ENCODE results near the gene CTNS.

Gene CTNS

DNA sequence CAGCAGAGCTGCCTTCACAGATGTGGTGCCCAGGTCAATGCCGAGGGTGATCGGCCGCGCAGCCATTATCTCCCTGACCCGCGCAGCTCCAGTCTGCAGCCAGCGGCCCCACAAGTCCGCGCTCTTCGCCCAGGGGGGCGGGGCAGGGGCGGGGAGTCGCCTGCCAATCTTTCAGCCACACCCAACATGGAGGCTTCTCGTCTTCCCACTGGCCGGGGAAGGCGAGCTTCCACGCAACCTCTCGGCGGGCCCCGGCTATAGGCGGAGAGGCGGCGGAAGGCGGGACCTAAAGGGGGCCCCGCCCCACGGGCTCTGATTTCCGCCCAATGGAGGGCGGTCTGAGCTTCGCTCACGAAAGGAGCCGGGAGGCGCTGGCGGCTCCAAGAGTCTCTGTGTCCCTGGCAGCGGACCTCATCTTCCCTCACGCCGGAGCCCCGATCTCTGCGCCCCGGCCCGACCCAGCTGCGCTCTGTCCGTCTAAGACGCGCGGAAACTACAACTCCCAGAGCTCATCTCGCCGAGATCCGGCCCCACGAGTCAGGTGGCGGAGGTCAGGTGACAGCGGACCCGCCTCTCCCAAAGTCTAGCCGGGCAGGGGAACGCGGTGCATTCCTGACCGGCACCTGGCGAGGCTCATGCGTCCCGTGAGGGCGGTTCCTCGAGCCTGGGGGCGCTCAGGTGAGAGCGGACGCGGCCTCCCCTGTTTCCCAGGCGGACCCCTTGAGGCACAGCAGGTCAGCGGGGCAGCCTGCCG lies at the start of gene CTNS, which contains the start of gene SHPK:
TSS of gene CTNS (plus strand) at position 607 of the 754 bp plus-strand sequence. CDS start 3,447 bp downstream, outside the sequence.
TSS of gene SHPK (minus strand) at position 97 of the 754 bp plus-strand sequence. CDS start at position 66, 31 bp downstream.
- DNase-seq (ENCODE audit: low read depth in 3 of 3), result peak; percentile 88 to 91 (median 90)

DNA sequence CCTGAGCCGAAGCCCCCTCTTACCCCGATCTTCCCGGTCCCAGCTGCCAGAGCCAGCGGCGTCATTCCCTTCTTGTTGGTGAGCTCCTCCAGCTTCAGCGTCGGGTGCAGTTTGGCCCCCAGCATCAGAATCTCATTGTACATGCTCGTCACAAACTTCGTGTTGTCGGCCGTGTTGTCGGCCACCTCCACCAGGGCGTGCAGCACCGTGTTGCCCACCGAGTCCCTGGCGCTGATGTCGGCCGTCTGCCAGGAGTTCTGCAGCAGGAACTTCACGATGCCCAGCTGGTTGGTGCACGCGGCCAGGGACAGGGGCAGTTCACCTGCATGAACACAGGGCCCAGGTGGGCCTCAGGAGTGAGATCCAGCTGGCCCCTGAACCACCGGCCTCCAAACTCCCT lies 46.8 kb upstream of the CTNS start:
- no peak for DNase-seq (ENCODE audit: low read depth in 3 of 3)

DNA sequence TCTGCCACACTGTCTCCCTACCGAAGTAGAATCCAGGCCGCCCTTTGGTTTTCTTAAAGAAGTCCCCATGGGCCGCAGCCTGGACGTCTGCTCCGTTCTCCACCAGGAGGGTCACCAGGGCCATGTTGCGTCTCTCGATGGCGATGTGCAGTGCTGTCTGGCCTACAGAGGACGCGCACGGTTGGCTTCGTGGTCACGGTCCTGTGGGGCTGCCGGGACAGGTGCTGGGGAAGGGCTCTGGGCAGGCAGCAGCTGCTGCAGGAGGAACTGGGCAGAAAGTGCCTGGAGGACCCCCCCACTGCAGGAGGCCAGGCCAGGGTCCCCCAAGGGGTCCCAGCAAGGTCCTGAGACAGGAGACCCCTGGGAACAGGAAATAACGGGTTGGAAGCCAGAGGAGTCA lies 46.3 kb upstream of the CTNS start:
- DNase-seq (ENCODE audit: low read depth in 3 of 3), result no peak

DNA sequence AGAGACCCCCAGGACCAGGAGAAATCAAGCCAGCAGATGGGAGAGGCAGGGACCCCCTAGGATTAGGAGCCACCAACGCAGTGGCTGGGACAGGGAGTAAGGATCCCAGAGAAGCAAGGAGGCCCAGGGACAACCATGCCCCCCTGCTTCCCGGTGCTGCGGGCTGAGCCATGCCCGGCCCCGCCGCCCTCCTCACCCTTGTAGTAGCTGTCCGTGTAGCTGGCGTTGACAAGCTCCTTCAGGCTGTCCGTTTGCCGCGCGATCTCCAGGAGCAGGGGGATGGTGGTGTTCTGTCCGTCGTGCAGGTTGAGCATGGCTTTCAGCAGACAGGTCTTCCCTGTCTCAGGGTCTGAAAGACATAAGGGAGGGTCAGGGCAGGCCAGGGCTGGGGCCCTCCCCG lies 45.8 kb upstream of the CTNS start:
- no peak for DNase-seq (ENCODE audit: low read depth in 3 of 3)

DNA sequence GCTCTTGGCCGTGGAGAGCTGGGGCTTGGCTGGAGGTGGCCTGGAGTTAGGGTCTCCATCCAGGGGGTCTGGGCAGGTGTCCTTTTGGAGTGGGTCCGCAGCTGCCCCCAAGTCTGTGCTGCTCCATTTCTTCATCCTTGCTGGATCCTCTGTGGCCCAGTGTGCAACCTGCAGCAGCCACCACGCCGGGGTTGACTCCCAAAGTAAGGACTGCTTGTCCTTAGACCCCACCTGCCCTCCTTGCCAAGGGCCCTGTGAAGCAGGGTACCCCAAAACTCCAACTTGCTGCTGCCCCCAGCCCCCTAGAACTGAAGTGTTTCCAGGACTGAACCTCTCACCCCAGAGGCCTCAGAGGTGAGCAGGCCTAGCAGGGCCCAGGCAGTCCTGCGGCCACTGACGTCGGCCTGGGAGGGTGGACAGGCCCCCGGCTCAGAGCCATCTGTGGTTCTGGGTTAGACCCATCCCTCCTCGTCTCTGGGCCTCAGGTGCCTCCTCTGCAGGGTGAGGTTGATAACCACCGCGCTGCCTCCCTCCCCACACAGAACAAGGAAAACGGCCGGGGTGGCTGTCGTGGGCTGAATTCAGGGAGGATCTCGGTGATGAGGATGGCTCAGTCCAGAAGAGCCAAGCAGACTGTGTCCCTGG lies 44.2 kb upstream of the CTNS start:
- no peak for DNase-seq (ENCODE audit: low read depth in 3 of 3)

DNA sequence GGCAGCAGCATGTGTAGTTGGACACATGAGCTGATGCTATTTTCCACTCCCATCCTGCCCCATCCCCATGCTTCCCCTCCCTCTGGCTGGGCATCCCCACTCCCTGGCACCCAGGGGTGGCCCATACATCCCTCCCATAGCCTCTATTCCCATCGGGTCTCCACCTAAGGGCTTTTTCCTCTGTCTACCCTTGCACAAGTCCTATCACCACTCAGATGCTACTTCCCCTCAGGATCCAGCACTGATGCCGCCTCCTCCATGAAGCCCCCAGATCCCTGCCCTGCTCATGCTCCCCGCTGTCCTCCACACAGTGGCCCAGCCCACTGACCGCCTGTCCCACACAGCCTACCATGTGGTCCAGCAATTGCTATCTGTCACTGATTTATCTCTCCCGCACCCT lies 43.2 kb upstream of the CTNS start:
- no peak for DNase-seq (ENCODE audit: low read depth in 3 of 3)

DNA sequence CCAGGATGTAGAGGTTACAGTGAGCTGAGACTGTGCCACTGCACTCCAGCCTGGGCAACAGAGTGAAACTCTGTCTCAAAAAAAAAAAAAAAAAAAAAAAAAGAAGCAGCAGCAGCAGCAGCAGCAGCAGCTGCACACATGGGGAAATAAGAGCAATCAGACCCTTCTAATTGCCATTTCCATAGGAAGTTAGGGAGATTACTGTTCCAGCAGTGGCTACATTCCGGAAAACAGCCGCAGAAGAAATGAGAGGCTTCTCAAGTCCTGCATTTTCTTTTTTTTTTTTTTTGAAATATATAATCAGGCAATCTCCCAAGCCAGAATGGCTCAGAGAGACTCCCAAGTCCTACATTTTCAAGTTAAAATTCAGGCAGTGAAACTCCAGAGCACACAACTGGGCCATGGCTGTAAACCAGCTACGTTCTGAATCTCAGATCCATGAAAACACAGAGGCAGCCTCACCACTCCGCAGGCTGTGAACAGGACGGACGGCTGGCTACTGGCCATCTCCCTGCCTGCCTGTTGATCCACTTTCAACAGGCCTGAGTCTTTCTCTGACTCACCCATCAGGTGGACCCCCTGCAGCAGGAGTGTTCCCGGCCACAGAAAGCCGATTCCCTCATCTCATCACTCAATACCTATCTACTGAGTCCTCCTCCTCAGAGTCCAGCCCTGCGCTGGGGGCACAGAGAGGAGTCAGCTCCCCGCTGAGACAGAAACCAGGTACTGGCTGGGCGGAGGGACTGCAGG lies 42.3 kb upstream of the CTNS start:
- no peak for DNase-seq (ENCODE audit: low read depth in 3 of 3)

DNA sequence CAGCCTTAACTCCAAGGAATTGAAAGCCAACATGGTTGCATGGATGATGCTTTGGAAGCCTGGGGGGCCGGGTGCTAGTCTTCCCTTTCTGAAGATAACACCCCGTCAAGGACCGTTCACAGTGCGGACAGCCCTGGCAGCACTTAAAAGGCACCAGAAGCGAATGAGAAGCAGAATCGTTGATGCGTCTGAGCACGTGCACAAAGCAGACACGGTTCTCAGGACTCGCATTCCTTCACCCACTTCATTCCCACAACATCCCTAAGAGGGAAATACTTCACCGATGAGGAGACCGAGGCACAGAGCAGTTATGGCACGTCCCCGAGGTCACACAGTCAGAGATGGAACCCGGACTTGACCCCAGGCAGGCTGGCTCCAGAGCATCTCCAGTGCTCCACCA lies 41.6 kb upstream of the CTNS start:
- DNase-seq (ENCODE audit: low read depth in 3 of 3), result no peak

DNA sequence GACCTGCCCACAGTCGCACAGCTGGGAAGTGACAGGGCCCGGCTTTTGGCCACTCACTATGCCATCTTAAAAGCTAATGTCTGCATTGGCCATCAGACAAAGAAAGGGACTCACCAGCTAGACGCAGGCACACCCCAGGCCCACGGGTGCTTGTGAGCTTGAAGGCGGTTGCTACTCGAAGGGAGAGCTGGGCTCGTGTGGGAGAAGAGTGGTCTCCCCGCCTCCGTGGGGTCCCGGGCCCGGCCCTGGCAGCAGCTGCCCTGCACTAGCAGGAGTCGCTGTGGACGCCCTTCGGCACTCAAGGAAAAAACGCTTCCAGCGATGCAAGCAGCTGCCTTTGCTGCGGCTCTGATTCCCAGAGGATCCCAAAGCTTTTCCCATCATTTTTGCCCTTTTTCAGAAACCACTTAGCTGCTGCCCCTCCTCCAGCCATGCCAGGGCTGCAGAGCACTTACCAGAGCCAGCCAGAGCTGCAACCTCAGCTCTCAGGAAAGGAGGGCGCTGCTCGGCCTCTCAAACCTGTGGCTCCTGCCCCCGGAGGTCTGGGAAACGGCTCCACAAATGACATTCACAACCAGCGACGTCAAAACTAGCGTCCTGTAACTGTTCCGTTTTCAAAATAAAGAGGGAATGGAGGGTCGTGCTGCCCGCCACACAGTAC lies 39.6 kb upstream of the CTNS start:
- no peak for DNase-seq (ENCODE audit: low read depth in 3 of 3)

DNA sequence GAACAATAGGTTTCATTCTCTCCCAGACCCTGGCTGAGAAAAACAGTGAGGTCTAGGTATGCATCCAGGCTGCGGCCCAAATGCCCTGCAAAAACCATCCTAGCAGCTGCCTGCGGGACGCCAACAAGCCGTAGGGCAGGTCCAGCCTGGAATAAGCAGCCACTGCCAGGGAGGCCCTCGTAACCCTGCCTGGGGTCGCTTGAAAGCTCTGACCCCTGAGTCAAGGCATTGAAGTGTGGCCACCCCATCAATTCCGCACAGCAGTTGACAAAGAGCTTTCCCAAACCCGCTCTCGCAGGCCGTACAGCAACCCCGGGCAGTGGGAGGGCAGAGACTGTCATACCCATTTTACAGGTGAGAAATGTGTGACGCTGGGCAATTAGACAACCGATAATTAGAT lies 38.5 kb upstream of the CTNS start:
- no peak for DNase-seq (ENCODE audit: low read depth in 3 of 3)

DNA sequence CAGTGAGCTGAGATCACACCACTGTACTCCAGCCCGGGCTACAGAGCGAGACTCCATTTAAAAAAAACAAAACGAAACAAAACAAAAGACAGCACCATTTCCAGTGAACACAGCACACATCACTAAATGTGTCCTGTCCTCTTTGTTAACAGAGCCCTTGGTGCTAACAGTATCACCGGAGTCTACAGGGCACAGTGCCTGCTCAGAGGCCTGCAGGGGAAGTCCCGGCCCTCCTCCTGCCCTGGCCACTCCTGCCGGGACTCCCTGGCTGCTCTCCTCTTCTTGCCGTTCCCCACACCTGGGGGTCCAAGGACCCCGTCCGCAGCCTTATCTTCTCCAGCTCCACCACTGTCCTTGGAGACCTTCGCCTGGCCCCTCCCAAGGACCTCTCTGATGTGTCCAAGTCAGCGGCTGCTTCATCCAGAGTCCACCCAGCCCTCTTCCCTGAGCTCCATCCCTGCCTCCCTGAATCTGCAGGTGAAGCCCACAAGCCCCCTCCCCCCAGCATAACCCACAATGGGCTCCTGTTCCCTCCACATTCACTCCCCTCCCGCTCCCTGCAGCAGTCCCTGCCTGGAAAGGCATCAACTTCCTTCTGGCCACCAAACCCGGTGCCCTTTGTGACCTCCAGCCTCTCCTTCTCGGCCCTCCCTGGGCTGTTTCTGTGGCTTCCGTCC lies 35.9 kb upstream of the CTNS start:
- no peak for DNase-seq (ENCODE audit: low read depth in 3 of 3)

DNA sequence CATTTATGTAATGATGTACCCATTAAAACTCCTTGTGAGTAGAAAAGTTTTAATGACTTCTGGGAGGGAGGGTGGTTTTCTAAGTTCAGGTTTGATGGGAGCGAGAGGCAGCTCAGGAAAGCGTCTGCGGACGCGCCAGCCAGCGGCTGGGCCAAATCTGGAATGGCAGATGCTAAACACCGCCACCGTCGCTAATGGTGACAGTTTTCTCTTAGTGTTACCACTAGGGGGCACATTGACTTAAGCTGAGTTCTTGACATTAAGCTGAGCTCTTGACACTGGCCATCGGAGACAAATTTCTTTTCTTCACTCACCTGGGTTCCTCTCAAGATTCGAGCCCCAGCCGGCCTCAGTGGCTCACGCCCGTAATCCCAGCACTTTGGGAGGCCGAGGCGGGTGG lies 34.1 kb upstream of the CTNS start:
- DNase-seq (ENCODE audit: low read depth in 3 of 3), result no peak

DNA sequence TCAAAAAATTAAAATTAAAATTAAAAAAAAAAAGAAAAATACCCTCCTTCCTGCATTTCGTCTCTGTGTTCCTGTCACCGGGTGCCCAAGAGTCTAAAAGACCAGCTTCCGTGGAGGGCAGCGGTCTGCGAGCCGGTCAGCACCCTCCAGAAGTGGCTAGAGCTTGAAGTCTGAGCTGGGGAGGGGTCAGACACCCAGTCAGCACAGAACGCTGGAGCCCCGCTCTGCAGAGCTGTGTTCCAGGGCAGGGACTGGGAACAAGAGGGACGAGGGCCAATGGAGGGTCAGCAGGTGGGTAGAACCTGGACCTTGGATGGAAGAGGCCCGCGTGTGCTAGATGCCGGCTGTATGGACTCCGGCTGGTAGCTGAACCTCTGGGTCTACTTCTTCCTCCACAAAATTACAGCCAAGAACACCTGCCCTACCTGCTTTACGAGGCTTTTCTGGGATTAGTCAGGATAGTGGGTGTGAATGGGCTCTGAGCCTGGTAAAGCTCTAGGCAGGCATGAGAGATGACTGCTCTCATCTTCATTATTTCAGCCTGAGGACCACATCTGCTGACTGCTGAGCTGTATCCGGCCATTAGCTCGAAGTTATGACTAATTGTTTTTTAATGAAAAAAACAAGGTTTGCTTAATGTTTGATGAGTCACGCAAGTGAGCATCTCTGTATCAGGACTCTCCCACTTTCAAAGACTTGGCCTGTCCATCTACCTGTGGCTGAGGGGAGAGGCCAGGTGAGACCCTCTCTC lies 33.3 kb upstream of the CTNS start:
- no peak for DNase-seq (ENCODE audit: low read depth in 3 of 3)

DNA sequence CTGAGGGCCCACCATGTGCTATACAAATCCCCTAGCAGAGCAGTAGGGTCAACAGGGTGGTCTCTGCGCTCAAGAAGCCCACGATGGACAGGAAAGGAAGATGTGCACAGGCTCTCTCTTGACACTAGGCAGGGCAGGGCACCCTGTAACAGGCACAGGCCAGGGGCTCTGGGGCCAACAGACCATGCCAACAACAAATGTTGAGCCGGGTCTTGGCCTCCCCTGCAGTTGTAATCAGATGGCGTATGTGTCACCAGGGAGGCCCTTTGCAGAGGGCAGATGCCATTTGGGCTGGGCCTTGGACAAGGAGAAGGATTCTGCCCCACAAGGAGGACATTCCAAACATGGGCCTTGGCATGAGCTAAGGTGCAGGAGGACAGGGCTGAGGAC lies 32.7 kb upstream of the CTNS start:
- DNase-seq (ENCODE audit: low read depth in 3 of 3), result no peak

DNA sequence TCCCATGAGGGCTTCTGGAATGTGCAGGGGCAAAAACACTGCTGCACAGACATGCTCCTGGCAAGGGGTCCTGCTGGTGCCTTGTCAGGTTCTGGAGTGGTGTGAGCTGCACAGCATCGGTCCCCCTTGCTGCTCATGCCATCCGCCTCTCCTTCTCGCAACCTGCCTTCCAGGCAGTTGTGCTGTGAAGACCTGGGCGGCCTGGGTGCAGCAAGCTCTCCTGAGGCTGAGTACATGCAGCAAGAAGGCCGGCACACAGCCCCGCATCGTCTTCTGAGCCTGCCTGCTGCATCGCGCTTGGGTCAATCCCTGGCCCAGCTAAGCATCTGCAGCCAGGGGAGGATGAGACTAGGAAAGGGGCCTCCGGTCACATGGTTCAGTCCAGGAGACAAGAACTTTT lies 26.9 kb upstream of the CTNS start:
- DNase-seq (ENCODE audit: low read depth in 3 of 3), result no peak

DNA sequence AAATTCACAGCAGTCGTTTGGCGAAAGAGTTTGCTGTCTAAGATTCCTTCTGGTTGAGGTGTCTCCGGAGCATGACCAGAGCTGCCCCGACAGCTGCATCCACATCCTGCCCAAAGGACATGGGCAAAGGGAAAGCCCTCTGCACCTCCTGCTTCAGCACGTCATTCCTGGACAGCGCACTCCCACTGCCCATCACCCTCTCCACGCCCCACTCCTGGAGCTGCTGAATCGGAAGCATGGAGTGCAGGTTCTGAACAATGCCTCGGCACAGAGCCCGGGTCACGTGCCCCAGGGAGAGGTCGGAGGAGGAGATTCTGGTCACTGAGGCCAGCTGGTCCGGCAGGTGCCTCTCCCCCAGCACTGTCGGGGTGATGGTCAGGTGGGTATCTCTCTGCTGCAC lies 26.0 kb upstream of the CTNS start:
- no peak for DNase-seq (ENCODE audit: low read depth in 3 of 3)

DNA sequence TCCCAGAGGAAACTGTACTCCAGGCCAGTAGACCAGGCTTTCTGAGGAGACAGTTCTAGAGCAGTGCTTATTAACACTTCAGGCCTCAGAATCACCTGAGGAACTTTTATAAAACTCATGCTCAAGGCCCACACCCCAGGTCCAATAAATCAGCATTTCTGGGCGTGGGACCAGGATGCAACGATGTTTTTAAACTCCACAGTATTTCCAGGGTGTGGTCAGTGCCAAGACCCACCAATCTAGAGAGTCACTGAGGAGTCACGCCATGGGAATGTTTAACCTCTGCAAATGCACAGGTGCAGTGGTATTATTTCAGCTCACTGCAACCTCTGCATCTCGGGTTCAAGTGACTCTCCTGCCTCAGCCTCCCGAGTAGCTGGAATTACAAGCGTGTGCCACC lies 23.4 kb upstream of the CTNS start:
- no peak for DNase-seq (ENCODE audit: low read depth in 3 of 3)

DNA sequence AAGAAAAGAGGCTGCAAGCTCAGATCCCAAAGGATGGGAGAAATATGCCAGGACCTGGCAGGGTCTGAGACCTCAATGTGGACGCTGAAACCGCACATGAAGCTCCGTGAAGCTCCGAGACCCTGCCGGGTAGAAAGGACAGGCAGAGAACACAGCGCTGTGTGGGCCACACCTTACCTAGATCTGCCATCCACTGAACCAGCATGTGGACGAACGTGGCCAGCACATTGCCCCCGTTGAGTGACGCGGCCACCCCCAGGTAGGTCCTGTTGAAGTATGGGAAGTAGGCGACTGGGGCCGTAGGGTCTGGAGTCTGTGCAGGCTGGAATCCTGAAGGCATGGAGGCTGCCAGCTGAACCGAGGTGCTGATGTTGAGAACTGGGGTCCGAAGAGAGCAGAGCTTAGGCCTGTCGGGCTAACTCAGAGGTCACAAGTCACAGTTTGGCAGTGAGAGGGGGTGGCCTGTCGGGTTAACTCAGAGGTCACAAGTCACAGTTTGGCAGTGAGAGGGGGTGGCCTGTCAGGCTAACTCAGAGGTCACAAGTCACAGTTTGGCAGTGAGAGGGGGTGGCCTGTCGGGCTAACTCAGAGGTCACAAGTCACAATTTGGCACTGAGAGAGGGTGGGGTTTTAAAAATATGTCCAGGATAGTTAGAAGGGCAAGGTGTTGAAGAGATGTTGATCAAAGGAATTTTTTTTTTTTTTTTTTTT lies 21.2 kb upstream of the CTNS start:
- no peak for DNase-seq (ENCODE audit: low read depth in 3 of 3)

DNA sequence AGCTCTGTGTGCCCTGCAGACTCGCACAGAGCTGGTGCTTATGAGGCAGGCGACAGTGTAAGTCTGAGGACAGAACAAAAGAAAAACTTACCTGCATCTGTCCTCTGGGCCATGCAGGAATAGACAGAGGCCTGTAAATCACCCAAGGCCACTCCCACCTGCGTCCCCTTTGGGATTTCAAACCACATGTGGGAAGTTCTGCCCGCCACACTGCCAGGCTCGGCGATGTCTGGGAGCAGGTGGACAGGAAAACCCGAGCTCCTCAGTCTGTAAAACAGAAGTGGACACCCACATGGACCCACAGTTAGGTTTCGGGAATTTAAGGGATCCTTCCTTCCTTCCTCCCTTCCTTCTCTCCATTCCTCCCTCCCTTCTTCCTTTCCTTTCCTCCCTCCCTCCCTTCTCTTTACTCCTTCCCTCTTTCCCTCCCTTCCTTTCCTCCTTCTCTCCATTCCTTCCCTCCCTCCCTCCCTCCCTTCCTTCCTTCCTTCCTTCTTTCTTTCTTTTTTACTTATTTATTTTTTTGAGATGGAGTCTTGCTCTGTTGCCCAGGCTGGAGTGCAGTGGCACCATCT lies 15.3 kb upstream of the CTNS start:
- DNase-seq (ENCODE audit: low read depth in 3 of 3), result no peak
